Stimulated activated CD8-positive, alpha-beta memory T cell treated with anti-CD3 and anti-CD28 coated beads, Interleukin-7, amount 100 ng/mL, for 24 hours (primary cell): ENCODE results near the gene PEX14.
"Not testable (repeated sequence)": the region's sequence is repeated elsewhere in the genome, so short reads cannot be mapped to it uniquely, and the experiment has no call there.

ENCODE experiments used
- DNase-seq: peaks from one replicate; pipeline ENCODE4 v3.0.0-alpha.2; 2020; ENCODE audit warnings: low read depth

PEX14 gene, protein sequence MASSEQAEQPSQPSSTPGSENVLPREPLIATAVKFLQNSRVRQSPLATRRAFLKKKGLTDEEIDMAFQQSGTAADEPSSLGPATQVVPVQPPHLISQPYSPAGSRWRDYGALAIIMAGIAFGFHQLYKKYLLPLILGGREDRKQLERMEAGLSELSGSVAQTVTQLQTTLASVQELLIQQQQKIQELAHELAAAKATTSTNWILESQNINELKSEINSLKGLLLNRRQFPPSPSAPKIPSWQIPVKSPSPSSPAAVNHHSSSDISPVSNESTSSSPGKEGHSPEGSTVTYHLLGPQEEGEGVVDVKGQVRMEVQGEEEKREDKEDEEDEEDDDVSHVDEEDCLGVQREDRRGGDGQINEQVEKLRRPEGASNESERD

DNA sequence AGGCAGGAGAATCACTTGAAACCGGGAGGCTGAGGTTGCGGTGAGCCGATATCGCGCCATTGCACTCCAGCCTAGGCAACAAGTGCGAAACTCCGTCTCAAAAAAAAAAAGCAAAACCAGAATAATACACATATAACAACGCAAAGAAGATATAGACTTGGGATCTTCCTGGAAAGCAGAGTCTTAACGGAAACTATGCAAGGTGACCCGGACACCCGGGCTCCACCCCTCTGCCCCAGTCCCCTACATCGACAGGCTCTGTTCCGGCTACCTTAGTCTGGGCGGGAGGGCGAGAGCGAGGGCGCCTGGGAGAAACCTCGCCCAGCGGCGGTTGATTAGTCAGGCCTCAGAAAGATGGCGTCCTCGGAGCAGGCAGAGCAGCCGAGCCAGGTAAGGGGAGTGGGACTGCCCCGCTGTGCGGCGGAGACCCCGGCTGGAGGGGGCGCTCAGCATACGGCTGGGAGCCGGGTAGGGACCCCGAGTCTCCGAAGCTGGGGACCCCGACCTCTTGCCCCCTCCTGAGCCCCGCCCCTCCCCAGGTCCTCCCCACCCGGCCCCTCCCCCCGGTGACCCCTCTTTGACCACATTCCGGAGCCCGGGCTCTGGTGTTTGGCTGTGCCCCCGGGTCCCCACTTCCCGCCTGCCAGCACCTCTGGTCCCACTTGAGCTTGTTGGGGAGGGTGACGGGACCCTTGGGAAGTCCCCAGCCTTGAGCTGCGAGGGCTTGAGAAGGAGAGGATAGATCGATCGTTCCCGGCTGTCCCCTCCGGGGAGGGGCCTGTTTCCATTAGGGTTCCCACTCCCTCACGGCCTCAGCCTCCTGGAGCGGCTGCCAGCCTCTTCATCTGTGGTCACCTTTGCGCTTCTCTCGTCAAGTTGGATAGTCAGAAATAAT, at the start of gene PEX14:
Gene PEX14 (plus strand): TSS at position 338 of the 895 bp plus-strand sequence. CDS start 17 bp downstream, at position 355.
- peak; percentile 66 for DNase-seq

DNA sequence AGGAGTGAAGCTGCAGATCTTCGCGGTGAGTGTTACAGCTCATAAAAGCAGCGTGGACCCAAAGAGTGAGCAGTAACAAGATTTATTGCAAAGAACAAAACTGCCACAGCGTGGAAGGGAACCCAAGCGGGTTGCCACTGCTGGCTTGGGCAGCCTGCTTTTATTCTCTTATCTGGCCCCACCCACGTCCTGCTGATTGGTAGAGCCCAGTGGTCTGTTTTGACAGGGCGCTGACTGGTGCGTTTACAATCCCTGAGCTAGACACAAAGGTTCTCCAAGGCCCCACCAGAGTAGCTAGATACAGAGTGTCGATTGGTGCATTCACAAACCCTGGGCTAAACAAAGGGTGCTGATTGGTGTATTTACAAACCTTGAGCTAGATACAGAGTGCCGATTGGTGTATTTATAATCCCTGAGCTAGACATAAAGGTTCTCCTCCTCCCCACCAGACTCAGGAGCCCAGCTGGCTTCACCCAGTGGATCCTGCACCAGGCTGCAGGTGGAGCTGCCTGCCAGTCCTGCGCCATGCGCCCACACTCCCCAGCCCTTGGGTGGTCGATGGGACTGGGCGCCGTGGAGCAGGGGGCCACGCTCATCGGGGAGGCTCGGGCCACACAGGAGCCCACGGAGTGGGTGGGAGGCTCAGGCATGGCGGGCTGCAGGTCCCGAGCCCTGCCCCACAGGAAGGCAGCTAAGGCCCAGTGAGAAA, 48.8 kb upstream of the PEX14 start:
- not testable (repeated sequence) for DNase-seq

DNA sequence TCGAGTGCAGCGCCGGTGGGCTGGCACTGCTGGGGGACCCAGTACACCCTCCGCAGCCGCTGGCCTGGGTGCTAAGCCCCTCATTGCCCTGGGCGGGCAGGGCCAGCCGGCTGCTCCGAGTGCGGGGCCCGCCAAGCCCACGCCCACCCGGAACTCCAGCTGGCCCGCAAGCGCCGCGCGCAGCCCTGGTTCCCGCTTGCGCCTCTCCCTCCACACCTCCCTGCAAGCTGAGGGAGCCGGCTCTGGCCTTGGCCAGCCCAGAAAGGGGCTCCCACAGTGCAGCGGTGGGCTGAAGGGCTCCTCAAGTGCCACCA, 48.3 kb upstream of the PEX14 start:
- DNase-seq = not testable (repeated sequence)

DNA sequence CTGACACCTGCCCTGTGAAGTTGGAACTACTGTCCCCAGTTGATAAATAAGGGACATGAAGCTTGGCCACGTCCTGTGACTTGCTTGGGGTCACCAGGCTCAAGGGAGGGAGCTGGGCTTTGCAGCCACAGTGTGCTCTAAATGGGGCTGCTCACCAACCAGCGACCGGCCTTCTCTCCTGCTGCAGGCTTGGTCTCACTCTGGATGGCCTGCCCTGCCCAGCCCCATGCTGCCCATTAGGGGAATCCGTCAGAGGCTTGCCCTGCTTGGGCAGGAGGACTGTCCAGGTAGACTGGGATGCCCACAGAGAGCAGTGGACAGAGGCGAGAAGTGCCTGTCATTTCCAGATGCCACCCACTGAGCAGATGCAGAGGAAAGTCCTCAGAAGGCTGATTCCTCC, 45.8 kb upstream of the PEX14 start:
- DNase-seq = no peak

DNA sequence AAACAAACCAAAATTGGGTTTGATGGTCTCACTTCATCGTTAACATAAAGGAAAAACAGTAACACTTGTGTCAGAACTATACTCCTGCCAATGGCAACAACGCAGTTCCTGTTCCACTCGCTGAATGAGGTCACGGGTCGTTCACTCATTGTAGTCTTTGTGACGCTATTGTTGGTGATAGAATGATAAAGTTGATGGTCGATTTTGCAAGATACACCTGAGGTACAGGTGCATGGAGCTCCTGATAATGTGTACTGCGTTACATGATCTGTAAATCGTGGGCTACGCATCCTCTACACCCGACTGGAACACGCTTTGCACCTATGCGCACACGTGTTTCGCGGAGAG, 44.9 kb upstream of the PEX14 start:
- DNase-seq = no peak

DNA sequence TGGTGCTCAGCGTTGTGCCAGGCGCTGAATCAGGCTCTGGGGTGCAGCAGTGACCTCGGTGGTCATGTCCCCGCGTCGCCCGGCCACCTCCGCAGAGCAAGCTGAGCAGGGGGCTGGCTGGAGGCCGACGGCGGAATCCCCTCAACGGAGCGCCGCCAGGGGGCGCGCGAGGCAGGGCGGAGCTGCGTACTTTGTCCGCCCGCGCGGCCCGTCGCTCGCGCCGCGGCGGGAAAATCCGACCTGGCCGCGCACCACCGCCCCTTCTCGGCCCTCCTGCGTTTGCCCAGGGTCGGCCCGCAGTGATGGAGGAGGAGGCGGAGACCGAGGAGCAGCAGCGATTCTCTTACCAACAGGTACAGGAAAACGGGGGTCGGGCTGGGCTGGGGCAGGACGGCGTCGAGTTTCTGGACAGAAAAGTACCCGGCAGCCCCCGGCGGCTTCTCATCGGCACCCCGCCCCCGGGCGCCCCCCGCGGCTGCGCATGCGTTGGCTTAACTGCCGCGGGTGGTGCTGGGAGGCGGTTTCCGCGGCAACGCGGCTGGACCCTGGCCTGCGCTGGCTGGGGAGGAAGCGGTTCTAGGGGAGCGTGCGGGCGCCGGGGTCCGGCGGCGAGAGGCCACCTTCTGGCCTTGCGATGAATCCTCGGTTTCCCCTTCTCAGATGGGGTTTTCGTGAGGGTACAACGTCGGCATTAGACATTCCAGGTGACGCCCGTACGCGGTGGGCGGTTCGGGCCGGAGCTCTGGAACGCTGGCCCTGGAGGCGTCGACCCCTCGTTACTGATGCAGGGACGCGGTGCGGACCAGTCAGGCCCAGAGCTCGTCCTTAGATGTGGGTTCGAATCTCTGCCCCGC, 44.3 kb upstream of the PEX14 start, which contains the start of gene CENPS:
Gene CENPS (plus strand): TSS at position 218 of the 854 bp plus-strand sequence. CDS start 85 bp downstream, at position 303.
- peak; percentile 86 for DNase-seq

DNA sequence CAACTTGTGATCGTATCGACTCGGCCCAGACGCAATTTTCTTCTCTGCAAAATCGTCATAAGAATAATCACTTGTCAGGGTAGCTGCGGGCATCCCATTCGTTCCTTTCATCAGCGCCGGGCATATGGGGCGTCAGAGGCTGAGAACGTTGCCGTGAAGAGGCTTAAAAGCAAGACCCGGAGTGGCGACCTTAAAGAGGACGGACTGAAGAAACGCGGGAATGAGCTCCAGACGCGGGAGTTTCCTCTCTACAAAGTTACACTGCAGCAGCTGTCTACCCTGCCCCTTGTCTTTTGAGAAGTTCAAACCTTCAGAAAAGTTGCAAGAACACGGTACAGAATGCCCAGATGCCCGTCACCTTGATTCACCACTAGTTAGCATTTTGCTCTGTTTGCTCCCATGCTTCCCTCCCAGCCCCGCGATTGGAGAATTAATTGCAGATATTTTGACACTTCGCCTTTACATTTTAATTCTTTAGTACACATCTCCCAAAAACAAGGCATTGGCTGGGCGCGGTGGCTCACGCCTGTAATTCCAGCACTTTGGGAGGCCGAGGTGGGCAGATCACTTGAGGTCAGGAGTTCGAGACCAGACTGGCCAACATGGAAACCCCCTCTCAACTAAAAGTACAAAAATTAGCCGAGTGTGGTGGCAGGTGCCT, 43.5 kb upstream of the PEX14 start:
- no peak for DNase-seq

DNA sequence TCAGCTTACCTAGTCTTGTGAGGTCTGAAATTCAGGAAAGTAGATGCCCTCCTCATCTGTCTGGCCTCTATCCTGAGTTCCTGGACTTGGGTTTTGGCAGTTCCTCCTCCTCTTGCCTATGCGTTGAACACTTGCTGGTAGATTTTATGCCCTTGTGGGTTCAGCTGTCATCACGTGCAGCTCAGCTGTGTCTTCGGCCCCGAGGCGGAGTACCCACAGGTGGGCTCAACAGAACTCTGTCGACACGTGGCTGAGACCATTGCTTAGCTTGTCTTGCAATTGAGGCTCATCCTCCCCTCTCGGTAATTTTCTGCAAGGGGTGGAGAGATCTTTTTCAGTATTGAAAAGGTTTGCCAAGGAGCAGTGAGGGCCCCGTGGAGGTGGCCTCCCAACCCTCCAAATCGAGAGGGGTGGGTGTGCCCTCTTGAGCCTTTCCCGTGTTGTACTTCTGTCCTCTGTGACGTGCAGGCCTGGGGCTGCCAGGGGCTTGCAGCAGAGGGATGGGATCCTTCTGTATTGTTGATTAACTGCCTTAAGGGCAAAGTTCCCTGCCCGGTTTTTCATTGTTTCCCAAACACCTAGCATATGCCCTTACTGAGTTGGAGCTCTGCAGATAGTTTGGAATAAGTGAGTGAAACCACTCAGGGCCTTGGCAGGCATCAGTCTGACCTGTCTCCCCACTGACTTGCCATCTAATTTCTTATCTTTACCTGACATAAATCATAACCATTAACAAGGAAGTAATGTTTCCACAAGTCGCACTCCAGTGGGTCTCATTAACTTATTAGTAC, 41.6 kb upstream of the PEX14 start:
- DNase-seq = no peak

DNA sequence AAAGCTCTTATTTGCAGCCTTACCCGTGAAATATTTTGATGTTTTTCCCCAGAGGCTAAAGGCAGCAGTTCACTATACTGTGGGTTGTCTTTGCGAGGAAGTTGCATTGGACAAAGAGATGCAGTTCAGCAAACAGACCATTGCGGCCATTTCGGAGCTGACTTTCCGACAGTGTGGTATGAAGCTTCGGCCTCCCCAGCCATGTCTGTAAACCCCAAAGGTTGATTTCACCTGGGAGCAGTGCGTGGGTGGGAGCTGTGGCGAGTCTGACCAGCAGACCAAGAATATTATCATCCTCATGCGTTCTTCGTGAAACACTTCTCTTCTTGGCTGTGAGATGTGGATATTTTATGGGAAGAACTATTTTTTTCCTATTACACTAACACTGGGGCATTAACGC, 41.0 kb upstream of the PEX14 start:
- no peak for DNase-seq

DNA sequence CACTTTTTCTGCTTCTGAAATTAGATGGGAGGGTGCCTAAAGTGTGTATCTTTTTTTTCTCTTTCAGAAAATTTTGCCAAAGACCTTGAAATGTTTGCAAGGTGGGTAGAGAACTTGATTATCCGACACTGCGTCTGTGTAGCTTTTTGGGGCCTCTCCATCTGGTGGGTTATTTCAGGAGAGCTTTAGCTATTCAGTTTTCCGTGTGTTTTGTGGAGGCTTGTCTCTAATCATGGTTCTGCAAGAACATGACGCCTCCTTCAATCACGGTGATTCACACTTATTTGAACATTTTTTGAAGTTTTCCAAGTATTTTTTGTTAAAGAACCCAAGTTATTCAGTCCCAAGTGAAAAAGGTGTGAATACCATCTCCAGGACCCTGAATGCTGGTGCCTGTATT, 40.2 kb upstream of the PEX14 start:
- no peak for DNase-seq

DNA sequence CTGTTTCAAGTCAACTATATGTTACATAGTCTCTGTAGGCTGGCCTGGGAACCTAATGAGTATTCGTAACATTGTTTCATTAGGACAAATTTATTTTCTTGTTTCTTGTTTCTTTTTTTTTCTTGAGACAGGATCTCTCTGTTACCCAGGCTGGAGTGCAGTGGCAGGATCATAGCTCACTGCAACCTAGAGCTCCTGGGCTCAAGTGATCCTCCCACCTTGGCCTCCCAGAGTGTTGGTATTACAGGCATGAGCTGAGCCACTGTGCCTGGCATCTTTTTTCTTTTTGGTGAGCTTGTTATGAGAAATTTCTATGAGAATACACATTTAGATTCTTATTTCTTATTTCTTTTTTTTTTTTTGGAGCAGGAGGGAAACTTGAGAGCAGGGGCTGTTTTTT, 37.7 kb upstream of the PEX14 start:
- no peak for DNase-seq

DNA sequence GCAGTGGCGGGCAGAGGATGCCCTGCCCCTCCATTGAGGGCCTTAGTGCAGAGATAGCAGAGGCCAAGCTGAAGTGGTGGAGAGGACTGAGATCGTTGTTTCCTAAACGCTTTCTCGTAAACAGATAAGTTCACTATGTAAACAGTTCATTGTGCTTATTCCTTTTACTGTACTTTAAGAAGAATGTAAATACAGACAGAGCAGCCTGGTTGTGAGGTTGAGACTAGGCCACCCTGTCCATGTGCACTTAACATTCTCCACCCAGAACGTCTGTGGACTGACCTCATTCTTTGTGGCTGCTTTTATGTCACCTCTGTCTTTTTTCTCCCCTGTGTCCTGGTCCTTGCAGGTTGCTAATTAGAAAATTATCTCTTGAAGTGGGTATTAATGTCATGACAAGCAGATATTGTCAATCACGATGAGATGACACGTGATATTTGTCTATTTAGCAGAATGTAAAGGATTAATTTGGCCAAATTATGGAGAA, 36.0 kb upstream of the PEX14 start:
- DNase-seq = no peak

DNA sequence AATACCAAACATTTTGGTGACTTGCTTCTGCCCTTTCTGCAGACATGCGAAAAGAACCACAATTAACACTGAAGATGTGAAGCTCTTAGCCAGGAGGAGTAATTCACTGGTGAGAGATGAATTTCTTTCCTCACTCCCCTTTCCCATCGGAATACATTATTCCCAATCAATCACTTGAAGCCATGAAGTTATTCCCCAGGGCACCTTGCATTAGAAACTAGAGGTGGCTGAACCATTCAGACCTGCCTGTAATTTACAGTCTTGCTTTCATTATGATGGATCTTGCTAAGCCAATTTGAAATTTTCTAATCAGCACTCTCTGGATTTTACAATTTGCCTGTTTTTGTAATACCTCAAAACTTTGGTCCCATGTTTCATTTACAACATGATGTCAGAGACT, 34.4 kb upstream of the PEX14 start:
- no peak for DNase-seq

DNA sequence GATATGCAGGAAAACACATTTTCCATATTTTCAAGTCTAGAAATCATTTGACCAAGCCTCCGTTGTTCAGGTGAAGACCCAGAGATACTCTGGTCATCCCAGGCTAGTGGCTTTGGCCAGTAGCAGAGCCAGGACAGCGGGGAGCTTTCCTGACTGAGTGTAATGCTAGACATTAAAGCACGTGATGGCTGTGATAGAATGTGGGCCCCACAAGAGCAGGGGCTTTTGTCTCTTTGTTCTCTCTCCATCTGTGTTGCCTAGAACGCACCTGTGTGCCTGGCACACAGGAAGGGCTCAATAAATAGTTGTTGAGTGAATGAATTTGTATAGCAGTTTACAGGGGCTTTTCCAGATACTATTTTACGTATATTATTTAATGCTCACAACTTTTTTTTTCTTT, 34.0 kb upstream of the PEX14 start:
- DNase-seq = no peak

DNA sequence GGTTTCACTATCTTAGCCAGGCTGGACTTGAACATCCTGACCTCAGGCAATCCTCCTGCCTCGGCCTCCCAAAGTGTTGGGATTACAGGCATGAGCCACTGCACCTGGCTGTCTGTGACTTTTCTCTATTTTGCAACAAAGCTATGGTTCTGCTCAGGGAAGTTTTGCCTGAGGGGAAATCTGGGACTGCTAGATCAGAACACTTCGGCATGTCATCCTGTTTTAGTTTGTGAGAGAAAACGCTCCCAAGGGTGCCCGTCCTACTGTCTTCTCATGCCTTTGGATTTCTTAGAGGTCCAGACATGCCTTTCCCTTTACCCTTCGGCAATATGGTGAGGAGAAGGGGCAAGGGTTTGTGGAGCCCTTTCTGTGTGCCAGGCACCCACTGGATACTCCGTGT, 30.5 kb upstream of the PEX14 start:
- DNase-seq = no peak

DNA sequence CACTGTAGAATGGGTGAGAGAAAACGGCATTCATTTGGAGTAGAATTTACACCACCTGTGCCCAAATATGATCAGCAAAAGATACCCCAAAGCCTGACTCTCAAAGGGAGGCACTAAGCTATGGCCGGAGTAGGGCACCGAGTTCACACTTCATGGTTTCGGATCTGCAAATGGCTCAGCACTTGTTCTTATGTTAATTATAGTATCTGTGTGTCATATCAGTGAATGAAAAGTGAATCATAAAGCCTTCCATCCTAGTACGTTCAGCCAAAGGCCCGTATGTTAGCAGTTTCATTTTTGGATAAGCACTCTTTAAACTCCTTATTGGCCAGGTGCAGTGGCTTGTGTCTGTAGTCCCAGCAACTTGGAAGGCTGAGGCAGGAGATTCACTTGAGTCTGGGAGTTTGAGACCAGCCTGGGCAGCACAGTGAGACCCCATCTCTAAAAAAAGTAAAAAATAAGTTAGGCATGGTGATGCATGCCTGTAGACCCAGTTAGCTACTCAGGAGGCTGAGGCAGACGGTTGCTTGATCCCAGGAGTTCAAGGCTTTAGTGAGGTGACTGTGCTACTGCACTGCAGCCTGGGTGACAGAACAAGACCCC, 29.9 kb upstream of the PEX14 start:
- DNase-seq = no peak

DNA sequence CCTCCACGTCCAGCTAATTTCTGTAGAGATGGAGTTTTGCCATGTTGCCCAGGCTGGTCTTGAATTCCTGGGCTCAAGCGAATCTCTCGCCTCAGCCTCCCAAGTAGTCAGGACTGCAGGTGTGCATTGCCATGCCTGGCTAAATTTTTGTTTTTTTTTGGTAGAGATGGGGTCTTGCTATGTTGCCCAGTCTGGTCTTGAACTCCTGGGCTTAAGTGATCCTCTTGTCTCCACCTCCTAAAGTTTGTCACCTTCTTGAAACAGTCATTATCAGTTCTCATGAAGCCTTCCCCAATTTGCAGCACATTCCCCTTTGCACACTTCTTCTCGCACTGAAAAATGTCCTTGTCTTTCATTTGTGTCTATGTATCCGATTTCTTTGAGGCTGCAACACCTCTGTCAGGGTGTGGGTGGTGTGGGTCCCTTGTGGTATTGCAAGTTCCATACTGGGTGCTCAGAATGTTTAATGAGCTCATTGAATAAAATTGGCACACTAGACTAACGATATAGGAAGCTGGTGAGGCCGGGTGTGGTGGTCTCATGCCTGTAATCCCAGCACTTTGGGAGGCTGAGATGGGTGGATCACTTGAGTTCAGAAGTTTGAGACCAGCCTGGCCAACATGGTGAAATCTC, 27.8 kb upstream of the PEX14 start:
- no peak for DNase-seq

DNA sequence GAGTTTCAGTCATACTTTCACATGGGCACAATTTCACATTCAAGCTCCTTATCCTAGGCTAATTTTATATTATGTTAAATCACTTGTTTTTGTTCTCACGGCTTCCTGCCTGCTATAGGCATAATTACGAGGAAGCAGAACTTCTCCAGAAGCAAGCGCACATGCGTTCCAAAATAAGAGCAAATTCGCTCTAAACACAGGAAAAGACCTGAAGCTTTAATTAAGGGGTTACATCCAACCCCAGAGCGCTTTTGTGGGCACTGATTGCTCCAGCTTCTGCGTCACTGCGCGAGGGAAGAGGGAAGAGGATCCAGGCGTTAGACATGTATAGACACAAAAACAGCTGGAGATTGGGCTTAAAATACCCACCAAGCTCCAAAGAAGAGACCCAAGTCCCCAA, 25.0 kb upstream of the PEX14 start, which contains the start of gene CORT:
Gene CORT (plus strand): TSS at position 281 of the 400 bp plus-strand sequence. CDS start 193 bp downstream, outside the sequence.
- no peak for DNase-seq

DNA sequence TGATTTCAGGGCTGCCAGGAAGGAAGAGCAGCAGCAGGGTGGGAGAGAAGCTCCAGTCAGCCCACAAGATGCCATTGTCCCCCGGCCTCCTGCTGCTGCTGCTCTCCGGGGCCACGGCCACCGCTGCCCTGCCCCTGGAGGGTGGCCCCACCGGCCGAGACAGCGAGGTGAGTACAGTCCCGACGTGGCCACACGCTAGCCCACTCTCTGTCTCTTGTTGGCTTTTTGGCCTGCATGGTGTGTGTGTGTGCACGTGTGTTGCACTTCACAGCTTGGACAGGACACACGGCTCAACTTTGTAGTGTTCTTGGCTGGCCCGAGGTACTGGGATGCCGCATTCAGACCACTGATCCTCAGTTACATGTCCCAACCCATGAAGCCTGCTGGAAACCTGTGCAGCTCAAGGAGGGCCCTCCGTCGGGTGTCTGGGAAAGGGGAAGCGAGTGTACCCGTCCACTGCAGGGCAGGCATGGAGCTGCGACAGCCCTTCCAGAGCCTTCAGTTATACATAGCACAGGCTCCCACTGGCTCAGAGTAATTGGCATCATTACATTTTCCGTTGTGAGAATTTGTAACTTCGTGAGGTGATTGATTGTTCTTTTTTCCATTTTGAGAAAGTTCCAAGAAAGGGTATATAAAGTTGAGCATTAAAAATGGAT, 24.5 kb upstream of the PEX14 start:
- no peak for DNase-seq
